Neural cell (in vitro differentiated cells): Measurements from ENCODE around the gene RPL7A.

Experiments used
- SMC3 ChIP-seq: fragments of 450-650 bp; conservative IDR thresholded peaks from 2 replicates; pipeline ENCODE4 v1.6.1; 2014; ENCODE audit warnings: antibody characterized with exemption, mild to moderate bottlenecking, moderate library complexity; ENCODE audit not compliant: poor library complexity
- TAF1 ChIP-seq: IDR thresholded peaks from 2 replicates; pipeline ENCODE4 v1.6.1; 2012; ENCODE audit warnings: low read depth
- TF ChIP-seq, protein P1 (sequence below): fragments of 450-650 bp; IDR thresholded peaks from 2 replicates; pipeline ENCODE4 v1.5.1; 2014; ENCODE audit warnings: antibody characterized with exemption, mild to moderate bottlenecking, moderate library complexity; ENCODE audit not compliant: poor library complexity, severe bottlenecking
- TF ChIP-seq, protein P2 (sequence below): IDR thresholded peaks from 2 replicates; pipeline ENCODE4 v1.6.1; 2012; ENCODE audit warnings: borderline replicate concordance

DNA sequence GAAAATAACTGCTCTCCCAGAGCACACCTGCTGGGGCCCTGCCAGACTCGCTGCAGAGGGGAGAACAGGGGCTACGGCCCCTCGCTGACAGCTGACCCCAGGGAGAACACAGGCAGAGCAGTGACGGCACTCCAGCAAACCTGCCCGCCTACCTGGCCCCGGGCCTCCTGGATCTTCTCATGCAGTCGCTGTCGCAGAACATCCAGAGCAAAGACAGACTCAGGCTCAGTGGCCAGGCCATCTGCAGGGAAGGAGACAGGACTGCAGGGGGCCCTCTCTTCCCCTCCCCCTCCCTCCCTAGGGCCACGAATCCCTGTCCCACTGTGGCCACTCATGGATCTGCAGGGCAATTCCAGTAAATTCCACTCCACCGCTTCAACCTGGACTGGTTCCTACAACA, 14.5 kb upstream of the RPL7A start:
- TF ChIP-seq, protein P1, sequence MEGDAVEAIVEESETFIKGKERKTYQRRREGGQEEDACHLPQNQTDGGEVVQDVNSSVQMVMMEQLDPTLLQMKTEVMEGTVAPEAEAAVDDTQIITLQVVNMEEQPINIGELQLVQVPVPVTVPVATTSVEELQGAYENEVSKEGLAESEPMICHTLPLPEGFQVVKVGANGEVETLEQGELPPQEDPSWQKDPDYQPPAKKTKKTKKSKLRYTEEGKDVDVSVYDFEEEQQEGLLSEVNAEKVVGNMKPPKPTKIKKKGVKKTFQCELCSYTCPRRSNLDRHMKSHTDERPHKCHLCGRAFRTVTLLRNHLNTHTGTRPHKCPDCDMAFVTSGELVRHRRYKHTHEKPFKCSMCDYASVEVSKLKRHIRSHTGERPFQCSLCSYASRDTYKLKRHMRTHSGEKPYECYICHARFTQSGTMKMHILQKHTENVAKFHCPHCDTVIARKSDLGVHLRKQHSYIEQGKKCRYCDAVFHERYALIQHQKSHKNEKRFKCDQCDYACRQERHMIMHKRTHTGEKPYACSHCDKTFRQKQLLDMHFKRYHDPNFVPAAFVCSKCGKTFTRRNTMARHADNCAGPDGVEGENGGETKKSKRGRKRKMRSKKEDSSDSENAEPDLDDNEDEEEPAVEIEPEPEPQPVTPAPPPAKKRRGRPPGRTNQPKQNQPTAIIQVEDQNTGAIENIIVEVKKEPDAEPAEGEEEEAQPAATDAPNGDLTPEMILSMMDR: no peak
- TF ChIP-seq SMC3 (no peak), TAF1 (no peak)
- TF ChIP-seq, protein P2, sequence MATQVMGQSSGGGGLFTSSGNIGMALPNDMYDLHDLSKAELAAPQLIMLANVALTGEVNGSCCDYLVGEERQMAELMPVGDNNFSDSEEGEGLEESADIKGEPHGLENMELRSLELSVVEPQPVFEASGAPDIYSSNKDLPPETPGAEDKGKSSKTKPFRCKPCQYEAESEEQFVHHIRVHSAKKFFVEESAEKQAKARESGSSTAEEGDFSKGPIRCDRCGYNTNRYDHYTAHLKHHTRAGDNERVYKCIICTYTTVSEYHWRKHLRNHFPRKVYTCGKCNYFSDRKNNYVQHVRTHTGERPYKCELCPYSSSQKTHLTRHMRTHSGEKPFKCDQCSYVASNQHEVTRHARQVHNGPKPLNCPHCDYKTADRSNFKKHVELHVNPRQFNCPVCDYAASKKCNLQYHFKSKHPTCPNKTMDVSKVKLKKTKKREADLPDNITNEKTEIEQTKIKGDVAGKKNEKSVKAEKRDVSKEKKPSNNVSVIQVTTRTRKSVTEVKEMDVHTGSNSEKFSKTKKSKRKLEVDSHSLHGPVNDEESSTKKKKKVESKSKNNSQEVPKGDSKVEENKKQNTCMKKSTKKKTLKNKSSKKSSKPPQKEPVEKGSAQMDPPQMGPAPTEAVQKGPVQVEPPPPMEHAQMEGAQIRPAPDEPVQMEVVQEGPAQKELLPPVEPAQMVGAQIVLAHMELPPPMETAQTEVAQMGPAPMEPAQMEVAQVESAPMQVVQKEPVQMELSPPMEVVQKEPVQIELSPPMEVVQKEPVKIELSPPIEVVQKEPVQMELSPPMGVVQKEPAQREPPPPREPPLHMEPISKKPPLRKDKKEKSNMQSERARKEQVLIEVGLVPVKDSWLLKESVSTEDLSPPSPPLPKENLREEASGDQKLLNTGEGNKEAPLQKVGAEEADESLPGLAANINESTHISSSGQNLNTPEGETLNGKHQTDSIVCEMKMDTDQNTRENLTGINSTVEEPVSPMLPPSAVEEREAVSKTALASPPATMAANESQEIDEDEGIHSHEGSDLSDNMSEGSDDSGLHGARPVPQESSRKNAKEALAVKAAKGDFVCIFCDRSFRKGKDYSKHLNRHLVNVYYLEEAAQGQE: no peak
